OCI-LY1 (cell line): ENCODE measurements around the gene MRPL14.

ENCODE experiments used
- H2AFZ ChIP-seq: fragments of 200-600 bp; sonication (generic), shearing (Covaris generic); 2 replicates; pipeline ENCODE4 v1.6.0; 2014; ENCODE audit warnings: antibody characterized with exemption, mild to moderate bottlenecking, low read length
- H3F3A ChIP-seq: fragments of 200-600 bp; sonication (generic), shearing (Covaris generic); 2 replicates; pipeline ENCODE4 v1.6.0; 2014; ENCODE audit warnings: mild to moderate bottlenecking, antibody characterized with exemption, low read length, moderate library complexity; ENCODE audit not compliant: insufficient read depth
- H3K27ac ChIP-seq: fragments of 200-600 bp; sonication (generic); 2 replicates; pipeline ENCODE4 v1.5.1; 2014; ENCODE audit warnings: low read length, mixed run types, mild to moderate bottlenecking, low read depth; ENCODE audit not compliant: poor library complexity, severe bottlenecking
- H3K27me3 ChIP-seq: fragments of 200-600 bp; sonication (generic); 2 replicates; pipeline ENCODE4 v1.6.0; 2014; ENCODE audit warnings: antibody characterized with exemption, mild to moderate bottlenecking, low read length, moderate library complexity; ENCODE audit not compliant: insufficient read depth
- H3K36me3 ChIP-seq: fragments of 200-600 bp; sonication (generic); 2 replicates; pipeline ENCODE4 v1.6.1; 2014; ENCODE audit warnings: mild to moderate bottlenecking, antibody characterized with exemption, low read length, moderate library complexity, mixed read lengths; ENCODE audit not compliant: insufficient read depth
- H3K4me1 ChIP-seq: fragments of 200-600 bp; sonication (generic); 2 replicates; pipeline ENCODE4 v1.5.1; 2014; ENCODE audit warnings: mild to moderate bottlenecking, low read length, moderate library complexity; ENCODE audit not compliant: insufficient read depth, severe bottlenecking
- H3K4me2 ChIP-seq: fragments of 200-600 bp; sonication (generic), shearing (Covaris generic); 2 replicates; pipeline ENCODE4 v1.6.1; 2014; ENCODE audit warnings: low read length
- H3K4me3 ChIP-seq: fragments of 200-600 bp; sonication (generic); 2 replicates; pipeline ENCODE4 v1.5.1; 2014; ENCODE audit warnings: low read length, low read depth, mild to moderate bottlenecking, mixed read lengths; ENCODE audit not compliant: poor library complexity, severe bottlenecking
- H3K79me2 ChIP-seq: fragments of 200-600 bp; shearing (Covaris generic); 2 replicates; pipeline ENCODE4 v1.6.1; 2016; ENCODE audit warnings: mixed run types, low read length, mixed read lengths; ENCODE audit not compliant: insufficient read depth
- H3K9ac ChIP-seq: fragments of 200-600 bp; sonication (generic), shearing (Covaris generic); 2 replicates; pipeline ENCODE4 v1.6.1; 2014; ENCODE audit warnings: mild to moderate bottlenecking, low read length, mixed read lengths
- H3K9me2 ChIP-seq: fragments of 200-600 bp; sonication (generic), shearing (Covaris generic); 2 replicates; pipeline ENCODE4 v1.6.1; 2014; ENCODE audit warnings: low read depth, mild to moderate bottlenecking, low read length, mixed read lengths
- H3K9me3 ChIP-seq: fragments of 200-600 bp; shearing (Covaris generic); 2 replicates; pipeline ENCODE4 v1.6.1; 2014; ENCODE audit warnings: low read length, mixed read lengths
- H4K20me1 ChIP-seq: fragments of 200-600 bp; sonication (generic), shearing (Covaris generic); 2 replicates; pipeline ENCODE4 v1.6.0; 2016; ENCODE audit warnings: mild to moderate bottlenecking, low read length; ENCODE audit not compliant: insufficient read depth
- EZH2 ChIP-seq: fragments of 200-600 bp; sonication (generic), shearing (Covaris generic); IDR thresholded peaks from 2 replicates; pipeline ENCODE4 v1.8.0; 2017; ENCODE audit warnings: borderline replicate concordance, mixed run types, mild to moderate bottlenecking, antibody characterized with exemption, low read length, moderate library complexity, mixed read lengths
- TF ChIP-seq, protein P1 (sequence below): fragments of 200-600 bp; sonication (generic), shearing (Covaris generic); IDR thresholded peaks from 2 replicates; pipeline ENCODE4 v1.5.1; 2017; ENCODE audit warnings: mild to moderate bottlenecking, antibody characterized with exemption, low read length, moderate library complexity, mixed read lengths

Gene MRPL14

DNA sequence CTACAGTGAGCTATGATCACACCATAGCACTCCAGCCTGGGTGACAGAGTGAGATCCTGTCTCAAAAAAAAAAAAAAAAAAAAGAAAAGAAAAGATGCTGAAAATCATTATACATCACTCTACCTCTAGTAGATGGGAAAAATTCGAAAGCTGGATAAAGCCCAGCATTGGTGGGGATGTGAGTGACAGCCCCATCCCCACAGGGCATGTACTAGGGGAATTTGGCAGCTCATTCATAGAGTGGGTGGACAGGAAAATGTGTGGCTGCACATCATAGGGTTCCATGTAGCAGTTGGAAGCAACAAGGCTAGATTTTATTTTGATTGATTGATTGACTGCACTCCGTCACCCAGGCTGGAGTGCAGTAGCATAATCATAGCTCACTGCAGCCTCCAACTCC lies 42.0 kb downstream of the MRPL14 start:
- Histone ChIP-seq H3K27me3 (no peaks in the 10 kb centered on the region), H3K27ac (no peak overlapping the region), H3K4me1 (peaks cover 55% of the 10 kb centered on the region), H4K20me1 (no peaks in the 10 kb centered on the region), H3K36me3 (0 out of 2 replicates have a peak, but pooled peaks cover 3% of the 10 kb centered on the region), H3K4me2 (no peak overlapping the region; the same call in 1 of the 2 replicates), H3K9me3 (no peaks in the 10 kb centered on the region), H3K4me3 (no peak overlapping the region), H3K9me2 (no peaks in the 10 kb centered on the region), H3F3A (no peaks in the 10 kb centered on the region), H3K9ac (no peak overlapping the region), H2AFZ (no peak overlapping the region), H3K79me2 (no peaks in the 10 kb centered on the region)
- TF ChIP-seq, protein P1, sequence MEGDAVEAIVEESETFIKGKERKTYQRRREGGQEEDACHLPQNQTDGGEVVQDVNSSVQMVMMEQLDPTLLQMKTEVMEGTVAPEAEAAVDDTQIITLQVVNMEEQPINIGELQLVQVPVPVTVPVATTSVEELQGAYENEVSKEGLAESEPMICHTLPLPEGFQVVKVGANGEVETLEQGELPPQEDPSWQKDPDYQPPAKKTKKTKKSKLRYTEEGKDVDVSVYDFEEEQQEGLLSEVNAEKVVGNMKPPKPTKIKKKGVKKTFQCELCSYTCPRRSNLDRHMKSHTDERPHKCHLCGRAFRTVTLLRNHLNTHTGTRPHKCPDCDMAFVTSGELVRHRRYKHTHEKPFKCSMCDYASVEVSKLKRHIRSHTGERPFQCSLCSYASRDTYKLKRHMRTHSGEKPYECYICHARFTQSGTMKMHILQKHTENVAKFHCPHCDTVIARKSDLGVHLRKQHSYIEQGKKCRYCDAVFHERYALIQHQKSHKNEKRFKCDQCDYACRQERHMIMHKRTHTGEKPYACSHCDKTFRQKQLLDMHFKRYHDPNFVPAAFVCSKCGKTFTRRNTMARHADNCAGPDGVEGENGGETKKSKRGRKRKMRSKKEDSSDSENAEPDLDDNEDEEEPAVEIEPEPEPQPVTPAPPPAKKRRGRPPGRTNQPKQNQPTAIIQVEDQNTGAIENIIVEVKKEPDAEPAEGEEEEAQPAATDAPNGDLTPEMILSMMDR = no peak
- no peak for TF ChIP-seq EZH2

DNA sequence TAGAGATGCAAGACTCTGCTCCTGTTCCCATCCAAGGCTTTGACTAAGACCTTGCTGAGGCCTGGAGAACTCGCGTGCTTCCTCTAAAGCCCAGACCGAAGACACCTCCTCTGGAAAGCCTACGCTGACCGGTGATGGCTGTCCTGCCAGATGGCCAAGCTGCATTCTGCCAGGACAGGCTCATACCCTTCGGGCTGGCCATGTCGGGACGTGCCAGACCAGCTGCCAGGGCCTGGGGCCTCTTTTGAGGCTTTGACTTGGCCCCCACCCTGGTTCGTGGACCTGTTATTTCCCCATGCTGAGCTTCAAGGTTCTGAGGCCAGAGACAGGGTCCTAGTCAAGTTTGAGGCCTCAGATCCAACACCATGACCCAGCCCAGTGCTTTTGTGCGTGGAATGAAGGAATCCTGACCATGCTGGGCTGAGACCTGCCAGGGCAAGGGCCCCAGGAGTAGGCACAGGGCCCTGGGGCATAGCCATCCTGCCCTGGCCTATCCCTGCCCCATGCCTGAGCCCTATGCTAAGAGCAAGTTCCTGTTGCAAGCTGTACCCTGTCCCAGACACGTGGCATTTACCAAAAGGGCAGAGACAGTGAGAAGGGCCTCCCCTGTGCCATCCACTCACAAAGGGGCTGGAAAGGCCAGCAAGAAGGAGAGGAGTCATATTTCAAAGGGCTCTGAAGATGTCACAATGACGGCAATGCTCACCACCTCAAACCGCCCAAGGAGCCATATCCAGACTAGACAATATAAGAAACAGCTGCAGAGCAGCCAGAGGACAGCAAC lies 42.8 kb downstream of the MRPL14 start:
- Histone ChIP-seq H3F3A (no peaks in the 10 kb centered on the region), H2AFZ (no peak overlapping the region), H3K36me3 (0 out of 2 replicates have a peak, but pooled peaks cover 2% of the 10 kb centered on the region), H3K27me3 (no peaks in the 10 kb centered on the region), H3K27ac (no peak overlapping the region), H3K4me3 (peak overlapping the region; percentile 40), H3K4me2 (peak overlapping the region; percentile 28; the same call in 1 of the 2 replicates), H3K9ac (peak overlapping the region; percentile 25; the same call in 1 of the 2 replicates), H3K9me2 (no peaks in the 10 kb centered on the region), H3K79me2 (no peaks in the 10 kb centered on the region), H3K4me1 (peaks cover 57% of the 10 kb centered on the region), H3K9me3 (no peaks in the 10 kb centered on the region), H4K20me1 (no peaks in the 10 kb centered on the region)
- TF ChIP-seq EZH2 = no peak
- TF ChIP-seq, protein P1 = no peak

DNA sequence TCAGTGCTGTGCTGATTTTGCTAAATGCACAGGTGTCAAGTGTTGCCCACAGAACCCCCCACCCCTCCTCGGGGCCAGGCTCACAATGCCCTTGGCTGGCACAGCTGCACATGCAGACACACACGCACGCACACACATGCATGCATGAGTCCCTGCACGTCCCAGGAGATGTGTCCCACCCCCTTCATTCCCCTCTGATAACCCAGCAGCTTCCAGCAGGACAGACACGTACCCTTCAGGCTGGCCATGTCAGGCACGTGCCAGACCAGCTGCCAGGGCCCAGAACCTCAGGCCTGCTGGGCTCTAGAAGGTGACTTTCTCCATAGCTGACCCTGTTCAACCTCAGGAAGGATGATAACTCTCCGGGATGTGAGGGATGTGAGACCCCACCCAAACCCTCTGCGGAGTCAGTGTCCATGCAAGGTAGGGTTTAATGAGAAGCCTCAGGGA lies 44.4 kb downstream of the MRPL14 start:
- Histone ChIP-seq H3K4me3 (peak overlapping the region; percentile 40), H3K9ac (no peak overlapping the region; the same call in 1 of the 2 replicates), H3K27me3 (no peaks in the 10 kb centered on the region)

More for the DNA sequence above, 44.4 kb downstream of the MRPL14 start:
- Histone ChIP-seq H3K9me2 (no peaks in the 10 kb centered on the region), H3K36me3 (no peaks in the 10 kb centered on the region), H2AFZ (no peak overlapping the region), H3K4me1 (peaks cover 72% of the 10 kb centered on the region), H3K4me2 (peak overlapping the region; percentile 28; the same call in 1 of the 2 replicates), H3K79me2 (no peaks in the 10 kb centered on the region), H4K20me1 (no peaks in the 10 kb centered on the region), H3F3A (no peaks in the 10 kb centered on the region), H3K9me3 (no peaks in the 10 kb centered on the region), H3K27ac (no peak overlapping the region)
- TF ChIP-seq, protein P1 = no peak
- TF ChIP-seq EZH2 = no peak
